HCT116 (cell line): ENCODE measurements around the gene ALPL.

Experiments
- CEBPB ChIP-seq: IDR thresholded peaks from 2 replicates; pipeline ENCODE4 v1.6.1; 2012; ENCODE audit warnings: low read depth
- CTCF ChIP-seq, 3 experiments: fragments of 200-600 bp in 1 of 3; sonication (generic) in 1 of 3; IDR thresholded peaks in 2 of 3; conservative IDR thresholded peaks in 1 of 3; 2 replicates each; pipeline ENCODE4 v1.5.1; 2012 to 2017; ENCODE audit warnings: low read depth in 2 of 3, low read length in 2 of 3, antibody characterized with exemption in 1 of 3, borderline replicate concordance in 1 of 3, control low read depth in 1 of 3, mild to moderate bottlenecking in 1 of 3, mixed read lengths in 1 of 3, mixed run types in 1 of 3, moderate library complexity in 1 of 3; ENCODE audit not compliant: insufficient read depth in 1 of 3
- EGR1 ChIP-seq: IDR thresholded peaks from 2 replicates; pipeline ENCODE4 v1.6.1; 2012; ENCODE audit warnings: low read depth
- EZH2 ChIP-seq: fragments of 200-600 bp; sonication (generic); IDR thresholded peaks from 2 replicates; pipeline ENCODE4 v1.6.1; 2017; ENCODE audit warnings: antibody characterized with exemption, mixed run types
- EZH2phosphoT487 ChIP-seq: fragments of 200-600 bp; IDR thresholded peaks from 2 replicates; pipeline ENCODE4 v1.6.1; 2018; ENCODE audit warnings: antibody characterized with exemption, borderline replicate concordance
- POLR2A ChIP-seq: IDR thresholded peaks from 2 replicates; pipeline ENCODE4 v1.7.0; 2011; ENCODE audit warnings: borderline replicate concordance; ENCODE audit not compliant: insufficient read depth, insufficient read length; ENCODE audit errors: extremely low read depth
- POLR2AphosphoS5 ChIP-seq: IDR thresholded peaks from 2 replicates; pipeline ENCODE4 v1.6.1; 2011; ENCODE audit warnings: mild to moderate bottlenecking, low read depth, low read length, moderate library complexity
- RAD21 ChIP-seq: IDR thresholded peaks from 2 replicates; pipeline ENCODE4 v1.6.1; 2012; ENCODE audit warnings: low read depth, mild to moderate bottlenecking
- TCF7L2 ChIP-seq: IDR thresholded peaks from 2 replicates; pipeline ENCODE4 v1.7.0; 2011; ENCODE audit warnings: borderline replicate concordance, inconsistent platforms; ENCODE audit not compliant: insufficient read depth, insufficient read length; ENCODE audit errors: extremely low read depth
- YY1 ChIP-seq: IDR thresholded peaks from 2 replicates; pipeline ENCODE4 v1.6.1; 2011; ENCODE audit warnings: low read length, low read depth, moderate library complexity, mild to moderate bottlenecking; ENCODE audit not compliant: insufficient replicate concordance; ENCODE audit errors: extremely low read depth
- TF ChIP-seq, protein P1 (sequence below): IDR thresholded peaks from 2 replicates; pipeline ENCODE4 v1.6.1; 2011; ENCODE audit warnings: mild to moderate bottlenecking, low read length, moderate library complexity; ENCODE audit not compliant: insufficient replicate concordance; ENCODE audit errors: extremely low read depth
- TF ChIP-seq, protein P2 (sequence below): IDR thresholded peaks from 2 replicates; pipeline ENCODE4 v1.6.1; 2012; ENCODE audit warnings: low read depth

- TF ChIP-seq YY1 (no peak), POLR2A (no peak), CTCF (IDR thresholded peaks at IDR 0.05 in 2 of 3, conservative IDR thresholded peaks at IDR 0.05 in 1 of 3; ENCODE audit: borderline replicate concordance in 1 of 3, insufficient read depth in 1 of 3, low read depth in 2 of 3, low read length in 2 of 3) (no peak), EZH2 (no peak), CEBPB (no peak), EGR1 (no peak), EZH2phosphoT487 (no peak), POLR2AphosphoS5 (no peak), RAD21 (no peak), TCF7L2 (no peak)
- TF ChIP-seq, protein P1, sequence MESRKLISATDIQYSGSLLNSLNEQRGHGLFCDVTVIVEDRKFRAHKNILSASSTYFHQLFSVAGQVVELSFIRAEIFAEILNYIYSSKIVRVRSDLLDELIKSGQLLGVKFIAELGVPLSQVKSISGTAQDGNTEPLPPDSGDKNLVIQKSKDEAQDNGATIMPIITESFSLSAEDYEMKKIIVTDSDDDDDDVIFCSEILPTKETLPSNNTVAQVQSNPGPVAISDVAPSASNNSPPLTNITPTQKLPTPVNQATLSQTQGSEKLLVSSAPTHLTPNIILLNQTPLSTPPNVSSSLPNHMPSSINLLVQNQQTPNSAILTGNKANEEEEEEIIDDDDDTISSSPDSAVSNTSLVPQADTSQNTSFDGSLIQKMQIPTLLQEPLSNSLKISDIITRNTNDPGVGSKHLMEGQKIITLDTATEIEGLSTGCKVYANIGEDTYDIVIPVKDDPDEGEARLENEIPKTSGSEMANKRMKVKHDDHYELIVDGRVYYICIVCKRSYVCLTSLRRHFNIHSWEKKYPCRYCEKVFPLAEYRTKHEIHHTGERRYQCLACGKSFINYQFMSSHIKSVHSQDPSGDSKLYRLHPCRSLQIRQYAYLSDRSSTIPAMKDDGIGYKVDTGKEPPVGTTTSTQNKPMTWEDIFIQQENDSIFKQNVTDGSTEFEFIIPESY, result no peak
- TF ChIP-seq, protein P2, sequence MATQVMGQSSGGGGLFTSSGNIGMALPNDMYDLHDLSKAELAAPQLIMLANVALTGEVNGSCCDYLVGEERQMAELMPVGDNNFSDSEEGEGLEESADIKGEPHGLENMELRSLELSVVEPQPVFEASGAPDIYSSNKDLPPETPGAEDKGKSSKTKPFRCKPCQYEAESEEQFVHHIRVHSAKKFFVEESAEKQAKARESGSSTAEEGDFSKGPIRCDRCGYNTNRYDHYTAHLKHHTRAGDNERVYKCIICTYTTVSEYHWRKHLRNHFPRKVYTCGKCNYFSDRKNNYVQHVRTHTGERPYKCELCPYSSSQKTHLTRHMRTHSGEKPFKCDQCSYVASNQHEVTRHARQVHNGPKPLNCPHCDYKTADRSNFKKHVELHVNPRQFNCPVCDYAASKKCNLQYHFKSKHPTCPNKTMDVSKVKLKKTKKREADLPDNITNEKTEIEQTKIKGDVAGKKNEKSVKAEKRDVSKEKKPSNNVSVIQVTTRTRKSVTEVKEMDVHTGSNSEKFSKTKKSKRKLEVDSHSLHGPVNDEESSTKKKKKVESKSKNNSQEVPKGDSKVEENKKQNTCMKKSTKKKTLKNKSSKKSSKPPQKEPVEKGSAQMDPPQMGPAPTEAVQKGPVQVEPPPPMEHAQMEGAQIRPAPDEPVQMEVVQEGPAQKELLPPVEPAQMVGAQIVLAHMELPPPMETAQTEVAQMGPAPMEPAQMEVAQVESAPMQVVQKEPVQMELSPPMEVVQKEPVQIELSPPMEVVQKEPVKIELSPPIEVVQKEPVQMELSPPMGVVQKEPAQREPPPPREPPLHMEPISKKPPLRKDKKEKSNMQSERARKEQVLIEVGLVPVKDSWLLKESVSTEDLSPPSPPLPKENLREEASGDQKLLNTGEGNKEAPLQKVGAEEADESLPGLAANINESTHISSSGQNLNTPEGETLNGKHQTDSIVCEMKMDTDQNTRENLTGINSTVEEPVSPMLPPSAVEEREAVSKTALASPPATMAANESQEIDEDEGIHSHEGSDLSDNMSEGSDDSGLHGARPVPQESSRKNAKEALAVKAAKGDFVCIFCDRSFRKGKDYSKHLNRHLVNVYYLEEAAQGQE, result no peak
Observed at GRCh38 chr1:21621051-21621450, 111.8 kb downstream of the ALPL start.
